GM18870 (cell line): ENCODE measurements around the gene SLIT1.

ENCODE experiments used
- ATAC-seq: cut with Tn5 transposase; IDR thresholded peaks from one replicate; pipeline ENCODE4 v1.9.1; 2021; ENCODE audit warnings: moderate library complexity; ENCODE audit not compliant: unreplicated experiment

Gene SLIT1

GRCh38 chr10:97117372-97117771, 68.4 kb downstream of the SLIT1 start:
- no peak for ATAC-seq

GRCh38 chr10:97116462-97117162, 69.1 kb downstream of the SLIT1 start:
- no peak for ATAC-seq

- ATAC-seq = no peak
Observed at GRCh38 chr10:97115846-97116245, 69.9 kb downstream of the SLIT1 start.

GRCh38 chr10:97111615-97112014, 74.1 kb downstream of the SLIT1 start:
- no peak for ATAC-seq

GRCh38 chr10:97109547-97109946, 76.2 kb downstream of the SLIT1 start:
- ATAC-seq = no peak

- no peak for ATAC-seq
Observed at GRCh38 chr10:97107551-97107950, 78.2 kb downstream of the SLIT1 start.

GRCh38 chr10:97106207-97106606, 79.6 kb downstream of the SLIT1 start:
- ATAC-seq = no peak

- ATAC-seq = no peak
Observed at GRCh38 chr10:97105303-97105702, 80.5 kb downstream of the SLIT1 start.

- ATAC-seq = no peak
Observed at GRCh38 chr10:97103316-97104080, 82.3 kb downstream of the SLIT1 start.

GRCh38 chr10:97102441-97102840, 83.3 kb downstream of the SLIT1 start:
- ATAC-seq = no peak

- no peak for ATAC-seq
Observed at GRCh38 chr10:97101166-97101940, 84.4 kb downstream of the SLIT1 start.

- ATAC-seq = no peak
Observed at GRCh38 chr10:97100657-97101056, 85.1 kb downstream of the SLIT1 start.

GRCh38 chr10:97099868-97100267, 85.9 kb downstream of the SLIT1 start:
- ATAC-seq = no peak

GRCh38 chr10:97099089-97099488, 86.7 kb downstream of the SLIT1 start:
- ATAC-seq = no peak

GRCh38 chr10:97097084-97097433, 88.7 kb downstream of the SLIT1 start:
- no peak for ATAC-seq

- no peak for ATAC-seq
Observed at GRCh38 chr10:97096261-97097083, 89.3 kb downstream of the SLIT1 start.

- no peak for ATAC-seq
Observed at GRCh38 chr10:97095701-97096260, 90.0 kb downstream of the SLIT1 start.

GRCh38 chr10:97090644-97091043, 95.1 kb downstream of the SLIT1 start:
- no peak for ATAC-seq

- ATAC-seq = no peak
Observed at GRCh38 chr10:97090035-97090434, 95.7 kb downstream of the SLIT1 start.

GRCh38 chr10:97089209-97089870, 96.4 kb downstream of the SLIT1 start:
- no peak for ATAC-seq
